Glutamatergic neuron (in vitro differentiated cells): ENCODE data around the gene TOMM22. TPM values are rescaled to one million over a fixed set of nuclear protein-coding genes. Genes with fewer than 3 reads are reported as not detected.

Source experiments
- DNase-seq: peaks from one replicate; pipeline ENCODE4 v3.0.0; 2022
- H3K27ac Mint-ChIP-seq: one replicate; pipeline ENCODE4 v1.8.0; 2020; ENCODE audit warnings: mild to moderate bottlenecking, mixed read lengths, inconsistent platforms; ENCODE audit not compliant: unreplicated experiment
- H3K27me3 Mint-ChIP-seq: one replicate; pipeline ENCODE4 v1.8.0; 2020; ENCODE audit warnings: mild to moderate bottlenecking, moderate library complexity, mixed read lengths, inconsistent platforms; ENCODE audit not compliant: unreplicated experiment
- H3K36me3 Mint-ChIP-seq: one replicate; pipeline ENCODE4 v1.8.0; 2020; ENCODE audit warnings: mild to moderate bottlenecking, mixed read lengths, inconsistent platforms; ENCODE audit not compliant: unreplicated experiment
- H3K4me1 Mint-ChIP-seq: one replicate; pipeline ENCODE4 v1.8.0; 2020; ENCODE audit warnings: mild to moderate bottlenecking, low read depth, mixed read lengths, inconsistent platforms; ENCODE audit not compliant: unreplicated experiment
- H3K4me3 Mint-ChIP-seq: one replicate; pipeline ENCODE4 v1.8.0; 2020; ENCODE audit warnings: mild to moderate bottlenecking, mixed read lengths, inconsistent platforms; ENCODE audit not compliant: unreplicated experiment
- H3K9me3 Mint-ChIP-seq: one replicate; pipeline ENCODE4 v1.8.0; 2020; ENCODE audit warnings: mild to moderate bottlenecking, moderate library complexity, mixed read lengths, inconsistent platforms; ENCODE audit not compliant: unreplicated experiment
- total RNA-seq: library from RNA; stranded (reverse); fragmentation: NEBNext Ultra II Directional; extraction: Animal tissue kit (Norgen Biotek cat#: 25700); gene quantifications from one replicate; pipeline ENCODE4 v1.2.1, GENCODE V29; 2021; ENCODE audit not compliant: unreplicated experiment
- TF ChIP-seq, protein P1 (sequence below): fragments of 200-600 bp; sonication (generic); IDR thresholded peaks from one replicate; pipeline ENCODE4 v1.5.0; 2021; ENCODE audit not compliant: partially characterized antibody, unreplicated experiment

TOMM22 gene
- total RNA-seq, 1 donor from 2014 or later, result 61.0 TPM

- Mint-ChIP-seq H3K4me1 (peaks cover 14% of the 10 kb centered on the region), H3K36me3 (no peaks in the 10 kb centered on the region), H3K9me3 (peaks cover 12% of the 10 kb centered on the region), H3K27ac (peak within 1 kb of the TSS; percentile 91), H3K4me3 (peak within 1 kb of the TSS; percentile 95), H3K27me3 (peaks cover 12% of the 10 kb centered on the region)
- TF ChIP-seq, protein P1, sequence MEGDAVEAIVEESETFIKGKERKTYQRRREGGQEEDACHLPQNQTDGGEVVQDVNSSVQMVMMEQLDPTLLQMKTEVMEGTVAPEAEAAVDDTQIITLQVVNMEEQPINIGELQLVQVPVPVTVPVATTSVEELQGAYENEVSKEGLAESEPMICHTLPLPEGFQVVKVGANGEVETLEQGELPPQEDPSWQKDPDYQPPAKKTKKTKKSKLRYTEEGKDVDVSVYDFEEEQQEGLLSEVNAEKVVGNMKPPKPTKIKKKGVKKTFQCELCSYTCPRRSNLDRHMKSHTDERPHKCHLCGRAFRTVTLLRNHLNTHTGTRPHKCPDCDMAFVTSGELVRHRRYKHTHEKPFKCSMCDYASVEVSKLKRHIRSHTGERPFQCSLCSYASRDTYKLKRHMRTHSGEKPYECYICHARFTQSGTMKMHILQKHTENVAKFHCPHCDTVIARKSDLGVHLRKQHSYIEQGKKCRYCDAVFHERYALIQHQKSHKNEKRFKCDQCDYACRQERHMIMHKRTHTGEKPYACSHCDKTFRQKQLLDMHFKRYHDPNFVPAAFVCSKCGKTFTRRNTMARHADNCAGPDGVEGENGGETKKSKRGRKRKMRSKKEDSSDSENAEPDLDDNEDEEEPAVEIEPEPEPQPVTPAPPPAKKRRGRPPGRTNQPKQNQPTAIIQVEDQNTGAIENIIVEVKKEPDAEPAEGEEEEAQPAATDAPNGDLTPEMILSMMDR, result no peak
- DNase-seq, result peak; percentile 94
These were observed 23.7 kb downstream of the TOMM22 start, which contains the start of gene GTPBP1 for GRCh38 chr22:38705235-38706100. TSS of gene GTPBP1 (plus strand) at chr22:38705944. CDS start at chr22:38705956, 12 bp downstream.

GRCh38 chr22:38706101-38706900 is 24.5 kb downstream of the TOMM22 start:
- TF ChIP-seq, protein P1, result no peak
- Mint-ChIP-seq H3K4me1 (peaks cover 16% of the 10 kb centered on the region), H3K9me3 (peaks cover 9% of the 10 kb centered on the region), H3K27me3 (peaks cover 9% of the 10 kb centered on the region), H3K36me3 (no peaks in the 10 kb centered on the region), H3K27ac (no peak overlapping the region), H3K4me3 (peak overlapping the region; percentile 95)
- peak; percentile 54 for DNase-seq

GRCh38 chr22:38706901-38707195 is 25.1 kb downstream of the TOMM22 start:
- H3K27me3 Mint-ChIP-seq, result peaks cover 4% of the 10 kb centered on the region
- DNase-seq, result no peak
- H3K36me3 Mint-ChIP-seq, result no peaks in the 10 kb centered on the region
- H3K27ac Mint-ChIP-seq, result no peak overlapping the region
- peak overlapping the region; percentile 95 for H3K4me3 Mint-ChIP-seq
- peaks cover 16% of the 10 kb centered on the region for H3K4me1 Mint-ChIP-seq
- peaks cover 4% of the 10 kb centered on the region for H3K9me3 Mint-ChIP-seq
- TF ChIP-seq, protein P1, result no peak

DNA sequence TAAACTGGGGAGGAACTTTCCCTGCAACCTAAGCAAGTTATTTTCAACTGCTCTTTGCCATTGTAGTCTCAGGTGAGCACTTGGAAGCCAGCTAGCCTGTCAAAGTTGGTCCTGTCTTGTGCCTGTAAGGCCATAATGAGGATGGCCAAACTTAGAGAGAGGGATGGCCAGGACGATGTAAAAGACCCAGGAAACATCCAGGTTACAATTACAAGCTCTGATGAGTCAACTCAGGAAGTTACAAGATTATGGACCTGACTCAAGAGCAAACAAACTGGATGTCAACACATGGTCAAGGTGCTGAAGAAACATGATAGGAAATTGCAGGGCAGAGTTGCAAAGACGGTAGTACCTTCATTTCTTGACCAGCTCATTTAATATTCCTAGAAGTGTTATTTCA is 25.6 kb downstream of the TOMM22 start:
- peaks cover 18% of the 10 kb centered on the region for H3K4me1 Mint-ChIP-seq
- peaks cover 3% of the 10 kb centered on the region for H3K27me3 Mint-ChIP-seq
- H3K27ac Mint-ChIP-seq, result no peak overlapping the region
- peaks cover 3% of the 10 kb centered on the region for H3K9me3 Mint-ChIP-seq
- H3K36me3 Mint-ChIP-seq, result no peaks in the 10 kb centered on the region
- TF ChIP-seq, protein P1, result no peak
- H3K4me3 Mint-ChIP-seq, result peak overlapping the region; percentile 95
- no peak for DNase-seq

DNA sequence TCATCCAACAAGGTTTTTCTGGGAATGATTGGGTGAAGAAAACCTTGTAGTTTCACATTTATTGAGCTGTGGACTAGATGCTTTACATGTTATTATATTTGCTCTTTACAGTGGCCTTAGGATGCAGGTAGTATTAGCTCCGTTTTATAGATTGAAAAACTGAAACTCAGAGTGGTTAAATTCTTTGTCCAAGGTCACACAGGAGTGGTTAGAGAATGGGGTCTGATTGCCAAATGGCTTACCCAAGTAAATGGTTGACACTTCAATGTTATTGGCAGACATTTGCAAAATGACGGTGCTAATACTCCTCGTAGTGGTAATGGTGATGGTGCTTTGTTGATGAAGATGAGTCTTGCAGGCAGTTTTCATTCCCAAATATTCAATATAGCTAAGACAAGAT is 26.2 kb downstream of the TOMM22 start:
- Mint-ChIP-seq H3K4me1 (peaks cover 23% of the 10 kb centered on the region), H3K36me3 (no peaks in the 10 kb centered on the region), H3K9me3 (peaks cover 3% of the 10 kb centered on the region), H3K27ac (no peak overlapping the region), H3K27me3 (peaks cover 3% of the 10 kb centered on the region), H3K4me3 (peak overlapping the region; percentile 32)
- no peak for DNase-seq
- TF ChIP-seq, protein P1, result no peak
